ENCODE results near the gene INTU. TPM values are rescaled to one million over a fixed set of nuclear protein-coding genes. Genes with fewer than 3 reads are reported as not detected.

INTU gene
- polyA plus RNA-seq, 3 donors, result 0.17 to 0.26 TPM; not detected in 1

DNA sequence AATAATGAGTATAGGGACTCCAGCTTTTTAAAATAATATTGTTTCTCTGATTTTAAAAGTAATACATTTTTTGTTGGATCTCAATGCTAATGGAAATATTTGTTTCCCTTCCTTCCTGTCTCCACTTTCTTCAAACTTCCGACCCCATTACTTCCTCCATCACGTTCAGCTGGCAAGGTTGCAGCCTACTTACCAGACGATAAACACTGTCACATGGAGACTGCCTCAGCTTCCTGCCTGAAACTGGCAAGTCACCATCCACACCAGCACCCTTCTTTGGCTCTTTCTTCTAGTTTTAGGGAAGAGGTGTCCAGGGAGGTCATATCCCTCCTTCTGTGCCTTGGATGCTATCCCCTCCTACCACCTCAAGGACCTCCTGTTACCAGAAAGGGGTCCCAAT lies 3.4 kb upstream of the INTU start:
- no peak overlapping the region for H3K27ac ChIP-seq (ENCODE audit: low read depth in 1 of 2, low read length in 2 of 2)
- peak; percentile 8 to 41 (median 30) for DNase-seq
- no peaks in the 10 kb centered on the region for H4K20me1 ChIP-seq (ENCODE audit: insufficient read depth, low read length)
- intact Hi-C loops (cut with micrococcal nuclease), result no loop called here
- peak overlapping the region in 1 of 7 donors; percentile 15 for H3K27ac Mint-ChIP-seq
- TF ChIP-seq, protein P1, sequence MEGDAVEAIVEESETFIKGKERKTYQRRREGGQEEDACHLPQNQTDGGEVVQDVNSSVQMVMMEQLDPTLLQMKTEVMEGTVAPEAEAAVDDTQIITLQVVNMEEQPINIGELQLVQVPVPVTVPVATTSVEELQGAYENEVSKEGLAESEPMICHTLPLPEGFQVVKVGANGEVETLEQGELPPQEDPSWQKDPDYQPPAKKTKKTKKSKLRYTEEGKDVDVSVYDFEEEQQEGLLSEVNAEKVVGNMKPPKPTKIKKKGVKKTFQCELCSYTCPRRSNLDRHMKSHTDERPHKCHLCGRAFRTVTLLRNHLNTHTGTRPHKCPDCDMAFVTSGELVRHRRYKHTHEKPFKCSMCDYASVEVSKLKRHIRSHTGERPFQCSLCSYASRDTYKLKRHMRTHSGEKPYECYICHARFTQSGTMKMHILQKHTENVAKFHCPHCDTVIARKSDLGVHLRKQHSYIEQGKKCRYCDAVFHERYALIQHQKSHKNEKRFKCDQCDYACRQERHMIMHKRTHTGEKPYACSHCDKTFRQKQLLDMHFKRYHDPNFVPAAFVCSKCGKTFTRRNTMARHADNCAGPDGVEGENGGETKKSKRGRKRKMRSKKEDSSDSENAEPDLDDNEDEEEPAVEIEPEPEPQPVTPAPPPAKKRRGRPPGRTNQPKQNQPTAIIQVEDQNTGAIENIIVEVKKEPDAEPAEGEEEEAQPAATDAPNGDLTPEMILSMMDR (IDR thresholded peaks at IDR 0.05), result no peak
- H3K9me3 ChIP-seq (replicated peaks in 1 of 2; ENCODE audit: control insufficient read depth in 1 of 2, insufficient read depth in 1 of 2, low read length in 2 of 2), result no peaks in the 10 kb centered on the region
- H3K36me3 Mint-ChIP-seq, result no peaks in the 10 kb centered on the region
- no peak overlapping the region for H3K4me3 ChIP-seq (replicated peaks in 1 of 3; ENCODE audit: low read depth in 2 of 3, low read length in 3 of 3)
- peaks cover 12 to 23% of the 10 kb centered on the region in 2 donors for H3K4me1 ChIP-seq (ENCODE audit: control insufficient read depth in 1 of 2, insufficient read depth in 2 of 2, low read length in 2 of 2)
- H3K4me1 Mint-ChIP-seq, result peaks cover 22% of the 10 kb centered on the region
- H3K27me3 ChIP-seq (ENCODE audit: control insufficient read depth in 2 of 2, insufficient read depth in 2 of 2, low read length in 2 of 2), result peaks cover 10 to 22% of the 10 kb centered on the region in 2 donors
- H3K36me3 ChIP-seq (replicated peaks in 1 of 2; ENCODE audit: control insufficient read depth in 1 of 2, insufficient read depth in 2 of 2, low read length in 2 of 2), result no peaks in the 10 kb centered on the region
- H3K79me2 ChIP-seq (ENCODE audit: insufficient read depth, low read length), result no peaks in the 10 kb centered on the region
- peak overlapping the region; percentile 40 for H2AFZ ChIP-seq (ENCODE audit: insufficient read depth, low read depth, low read length, poor library complexity, severe bottlenecking)
- WGBS (ENCODE audit: insufficient coverage), result 0% methylated on average over 3 of the region's 3 CpGs
- H3K9ac ChIP-seq (ENCODE audit: insufficient read depth, low read length, poor library complexity, severe bottlenecking), result no peak overlapping the region
- H3K4me2 ChIP-seq (replicated peaks; ENCODE audit: extremely low read depth, low read length, poor library complexity, severe bottlenecking), result no peak overlapping the region
- peaks cover 8 to 26% (median 19%) of the 10 kb centered on the region in 3 donors for H3K27me3 Mint-ChIP-seq (ENCODE audit: low read depth in 3 of 3)
- peaks cover 0 to 4% (median 0%) of the 10 kb centered on the region in 7 donors for H3K9me3 Mint-ChIP-seq
- no peak overlapping the region for H3K4me3 Mint-ChIP-seq

DNA sequence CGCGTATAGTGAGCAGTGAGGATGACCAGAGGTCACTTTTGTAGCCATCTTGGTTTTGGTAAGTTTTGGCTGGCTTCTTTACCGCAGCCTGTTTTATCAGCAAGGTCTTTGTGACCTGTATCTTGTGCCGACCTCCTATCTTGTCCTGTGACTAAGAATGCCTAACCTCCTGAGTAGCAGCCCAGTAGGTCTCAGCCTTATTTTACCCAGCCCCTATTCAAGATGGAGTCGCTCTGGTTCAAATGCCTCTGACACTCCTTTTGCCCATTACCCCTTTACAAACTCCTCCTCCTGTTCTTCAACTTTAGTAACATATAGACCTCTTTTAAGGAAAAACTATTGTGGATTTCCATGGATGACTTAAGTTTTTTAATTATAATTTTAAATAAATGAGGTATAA lies 2.6 kb upstream of the INTU start:
- H3K36me3 ChIP-seq (replicated peaks in 1 of 2; ENCODE audit: control insufficient read depth in 1 of 2, insufficient read depth in 2 of 2, low read length in 2 of 2), result no peaks in the 10 kb centered on the region
- H3K4me2 ChIP-seq (replicated peaks; ENCODE audit: extremely low read depth, low read length, poor library complexity, severe bottlenecking), result no peak overlapping the region
- no peak overlapping the region for H2AFZ ChIP-seq (ENCODE audit: insufficient read depth, low read depth, low read length, poor library complexity, severe bottlenecking)
- Mint-ChIP-seq H3K27ac (no peak overlapping the region), H3K4me1 (peaks cover 22% of the 10 kb centered on the region), H3K27me3 (ENCODE audit: low read depth in 3 of 3) (peaks cover 2 to 19% (median 14%) of the 10 kb centered on the region in 3 donors), H3K36me3 (no peaks in the 10 kb centered on the region), H3K4me3 (no peak overlapping the region), H3K9me3 (peaks cover 0 to 4% (median 0%) of the 10 kb centered on the region in 7 donors)
- H3K9me3 ChIP-seq (replicated peaks in 1 of 2; ENCODE audit: control insufficient read depth in 1 of 2, insufficient read depth in 1 of 2, low read length in 2 of 2), result no peaks in the 10 kb centered on the region
- TF ChIP-seq, protein P1 (IDR thresholded peaks at IDR 0.05), result no peak
- H3K27me3 ChIP-seq (ENCODE audit: control insufficient read depth in 2 of 2, insufficient read depth in 2 of 2, low read length in 2 of 2), result peaks cover 4 to 15% of the 10 kb centered on the region in 2 donors
- peaks cover 12 to 23% of the 10 kb centered on the region in 2 donors for H3K4me1 ChIP-seq (ENCODE audit: control insufficient read depth in 1 of 2, insufficient read depth in 2 of 2, low read length in 2 of 2)
- no peaks in the 10 kb centered on the region for H3K79me2 ChIP-seq (ENCODE audit: insufficient read depth, low read length)
- 100% methylated on average over 3 of the region's 5 CpGs for WGBS (ENCODE audit: insufficient coverage)
- H4K20me1 ChIP-seq (ENCODE audit: insufficient read depth, low read length), result no peaks in the 10 kb centered on the region
- no peak for DNase-seq
- H3K4me3 ChIP-seq (replicated peaks in 1 of 3; ENCODE audit: low read depth in 2 of 3, low read length in 3 of 3), result no peak overlapping the region
- intact Hi-C loops (cut with micrococcal nuclease), result loop anchor here in 1 of 2 donors (10.0 kb wide), 1 partner anchor 655 kb away; the partner anchor contains the start of gene PGRMC2
- H3K9ac ChIP-seq (ENCODE audit: insufficient read depth, low read length, poor library complexity, severe bottlenecking), result no peak overlapping the region
- H3K27ac ChIP-seq (ENCODE audit: low read depth in 1 of 2, low read length in 2 of 2), result no peak overlapping the region
